K562 (cell line): Measurements from ENCODE around the gene ALDOC. TPM values are rescaled to one million over a fixed set of nuclear protein-coding genes. Genes with fewer than 3 reads are reported as not detected.
A peak's percentile ranks its signal among the peaks of the same experiment; 100 is the strongest.

ENCODE experiments used
- CBX8 ChIP-seq: fragments of 200-600 bp; sonication (generic); IDR thresholded peaks from 2 replicates; pipeline ENCODE4 v1.6.1; 2012; ENCODE audit warnings: borderline replicate concordance, mixed run types, low read depth, mild to moderate bottlenecking, moderate library complexity, mixed read lengths, low read length, control low read depth, inconsistent platforms; ENCODE audit not compliant: poor library complexity, severe bottlenecking; ENCODE audit errors: extremely low read depth
- MBD2 ChIP-seq: sonication (generic); IDR thresholded peaks from 2 replicates; pipeline ENCODE4 v1.6.1; 2016; ENCODE audit warnings: low read depth, borderline replicate concordance
- MCM2 ChIP-seq: fragments of 450-650 bp; IDR thresholded peaks from 2 replicates; pipeline ENCODE4 v1.6.1; 2017; ENCODE audit warnings: low read depth, mild to moderate bottlenecking
- MECOM ChIP-seq: fragments of 250-450 bp; sonication (Bioruptor Pico); IDR thresholded peaks from 2 replicates; pipeline ENCODE4 v1.8.0; 2022; ENCODE audit warnings: inconsistent platforms
- NCOA6 ChIP-seq: fragments of 450-650 bp; IDR thresholded peaks from 2 replicates; pipeline ENCODE4 v1.6.1; 2017; ENCODE audit warnings: mild to moderate bottlenecking
- RBM17 ChIP-seq: fragments of 200-400 bp; formaldehyde crosslinking; IDR thresholded peaks from 2 replicates; pipeline ENCODE4 v1.6.1; 2017; ENCODE audit warnings: low read depth, mild to moderate bottlenecking, low read length, borderline replicate concordance
- RBM22 ChIP-seq: fragments of 200-400 bp; formaldehyde crosslinking; IDR thresholded peaks from 2 replicates; pipeline ENCODE4 v1.6.1; 2018; ENCODE audit warnings: low read length, low read depth; ENCODE audit not compliant: poor library complexity, severe bottlenecking
- SAFB ChIP-seq: fragments of 200-400 bp; formaldehyde crosslinking; IDR thresholded peaks from 2 replicates; pipeline ENCODE4 v1.6.1; 2017; ENCODE audit warnings: low read depth, low read length, borderline replicate concordance
- TCFL5 ChIP-seq: fragments of 250-450 bp; sonication (Bioruptor Pico); conservative IDR thresholded peaks from 2 replicates; pipeline ENCODE4 v1.6.1; 2021; ENCODE audit warnings: mild to moderate bottlenecking, moderate library complexity, matching md5 sums
- ZNF212 ChIP-seq: fragments of 450-650 bp; formaldehyde crosslinking; IDR thresholded peaks from 2 replicates; pipeline ENCODE4 v1.4.0; 2020; ENCODE audit warnings: mild to moderate bottlenecking
- ZNF23 ChIP-seq: fragments of 250-450 bp; sonication (Bioruptor Pico); IDR thresholded peaks from 2 replicates; pipeline ENCODE4 v1.4.0; 2020; ENCODE audit warnings: mild to moderate bottlenecking
- ZNF324 ChIP-seq: fragments of 250-450 bp; sonication (Bioruptor Pico); IDR thresholded peaks from 2 replicates; pipeline ENCODE4 v1.4.0; 2020; ENCODE audit warnings: mild to moderate bottlenecking
- polyA plus RNA-seq, 8 experiments: library from polyadenylated mRNA; depleted of rRNA in 4 of 8; stranded (reverse) in 5 of 8; unstranded in 3 of 8; fragments of >200 nt; fragmentation: Nextera tagmentation in 2 of 8; fragmentation: Illumina TruSeq in 1 of 8; extraction: Ambion mirVana in 2 of 8; extraction: Trizol in 1 of 8; gene quantifications; 2 replicates each; pipeline versions ENCODE4 v1.2.1 to v1.2.3, GENCODE V29; 2011 to 2014; ENCODE audit warnings: inconsistent platforms in 1 of 8, missing spikeins in 1 of 8
- total RNA-seq, 7 experiments: library from RNA; depleted of rRNA in 6 of 7; stranded (reverse); fragments of >200 nt in 6 of 7; fragmentation: Illumina TruSeq in 2 of 7; extraction: Trizol in 2 of 7; gene quantifications; 2 replicates each; pipeline versions ENCODE4 v1.2.1 to v1.2.3, GENCODE V29; 2011 to 2021; ENCODE audit warnings: low replicate concordance in 1 of 7
- TF ChIP-seq, protein P1 (sequence below): fragments of 450-650 bp; IDR thresholded peaks from 2 replicates; pipeline ENCODE4 v1.6.1; 2014; ENCODE audit warnings: low read depth, mild to moderate bottlenecking, moderate library complexity, borderline replicate concordance
- TF ChIP-seq, protein P2 (sequence below): fragments of 250-450 bp; sonication (Bioruptor Pico); IDR thresholded peaks from 2 replicates; pipeline ENCODE4 v1.8.0; 2021; ENCODE audit warnings: borderline replicate concordance, mild to moderate bottlenecking, moderate library complexity; ENCODE audit not compliant: poor library complexity, severe bottlenecking
- TF ChIP-seq, protein P3 (sequence below): fragments of 250-450 bp; sonication (Bioruptor Pico); IDR thresholded peaks from 2 replicates; pipeline ENCODE4 v1.5.0; 2021
- TF ChIP-seq, protein P4 (sequence below): fragments of 450-650 bp; IDR thresholded peaks from 2 replicates; pipeline ENCODE4 v1.6.1; 2016; ENCODE audit warnings: low read depth

The ALDOC gene
- total and polyA plus RNA-seq, 9 of the 15 experiments (the other 6 are each of a cell fraction or from before 2014, with no cell fraction given) = 43.2 to 263 (median 99.2) TPM

DNA sequence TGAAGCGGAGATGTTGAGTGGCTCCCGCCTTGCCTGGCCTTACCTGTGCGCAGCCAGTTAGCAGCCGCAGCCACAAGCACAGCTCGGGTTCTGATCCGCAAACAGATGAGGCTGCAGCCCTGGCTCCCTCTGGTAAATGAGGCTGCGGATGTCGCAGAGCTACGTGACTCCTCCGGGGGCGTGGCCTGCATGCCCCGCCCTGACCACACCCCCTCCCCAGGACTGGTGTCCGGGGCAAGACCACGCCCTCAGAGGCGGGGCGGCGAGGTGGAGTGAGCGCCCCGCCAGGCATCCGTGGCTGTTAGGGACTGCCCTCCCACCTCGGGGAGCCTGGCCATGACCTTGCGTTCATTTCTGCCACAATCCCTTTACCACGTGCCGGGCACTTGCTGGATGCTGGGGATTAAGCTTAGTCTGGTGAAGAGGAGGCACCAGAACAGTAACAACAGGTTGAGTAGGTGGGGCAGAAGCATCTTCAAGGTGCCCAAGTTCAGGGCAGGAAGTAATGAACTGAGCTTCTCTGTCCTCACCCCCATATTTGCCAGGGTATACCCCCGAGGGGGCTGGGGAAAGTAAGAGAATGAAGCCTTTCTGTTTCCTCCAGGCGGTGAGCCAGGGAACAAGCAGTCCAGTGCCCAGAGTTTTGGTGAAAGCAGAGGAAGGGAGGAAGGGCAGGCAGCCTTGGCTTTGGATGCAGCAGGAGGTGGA is at the start of gene ALDOC (continued):
- TF ChIP-seq ZNF212 = no peak
- TF ChIP-seq ZNF23 (CRISPR knock-in tag) = no peak
- TF ChIP-seq MBD2 = peak; percentile 44; the same call in 1 of the 2 replicates
- no peak for TF ChIP-seq ZNF324 (CRISPR knock-in tag)
- TF ChIP-seq MCM2 = no peak
- TF ChIP-seq, protein P1, sequence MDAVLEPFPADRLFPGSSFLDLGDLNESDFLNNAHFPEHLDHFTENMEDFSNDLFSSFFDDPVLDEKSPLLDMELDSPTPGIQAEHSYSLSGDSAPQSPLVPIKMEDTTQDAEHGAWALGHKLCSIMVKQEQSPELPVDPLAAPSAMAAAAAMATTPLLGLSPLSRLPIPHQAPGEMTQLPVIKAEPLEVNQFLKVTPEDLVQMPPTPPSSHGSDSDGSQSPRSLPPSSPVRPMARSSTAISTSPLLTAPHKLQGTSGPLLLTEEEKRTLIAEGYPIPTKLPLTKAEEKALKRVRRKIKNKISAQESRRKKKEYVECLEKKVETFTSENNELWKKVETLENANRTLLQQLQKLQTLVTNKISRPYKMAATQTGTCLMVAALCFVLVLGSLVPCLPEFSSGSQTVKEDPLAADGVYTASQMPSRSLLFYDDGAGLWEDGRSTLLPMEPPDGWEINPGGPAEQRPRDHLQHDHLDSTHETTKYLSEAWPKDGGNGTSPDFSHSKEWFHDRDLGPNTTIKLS = no peak
- TF ChIP-seq, protein P2, sequence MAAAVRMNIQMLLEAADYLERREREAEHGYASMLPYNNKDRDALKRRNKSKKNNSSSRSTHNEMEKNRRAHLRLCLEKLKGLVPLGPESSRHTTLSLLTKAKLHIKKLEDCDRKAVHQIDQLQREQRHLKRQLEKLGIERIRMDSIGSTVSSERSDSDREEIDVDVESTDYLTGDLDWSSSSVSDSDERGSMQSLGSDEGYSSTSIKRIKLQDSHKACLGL (CRISPR knock-in tag) = no peak
- TF ChIP-seq, protein P3, sequence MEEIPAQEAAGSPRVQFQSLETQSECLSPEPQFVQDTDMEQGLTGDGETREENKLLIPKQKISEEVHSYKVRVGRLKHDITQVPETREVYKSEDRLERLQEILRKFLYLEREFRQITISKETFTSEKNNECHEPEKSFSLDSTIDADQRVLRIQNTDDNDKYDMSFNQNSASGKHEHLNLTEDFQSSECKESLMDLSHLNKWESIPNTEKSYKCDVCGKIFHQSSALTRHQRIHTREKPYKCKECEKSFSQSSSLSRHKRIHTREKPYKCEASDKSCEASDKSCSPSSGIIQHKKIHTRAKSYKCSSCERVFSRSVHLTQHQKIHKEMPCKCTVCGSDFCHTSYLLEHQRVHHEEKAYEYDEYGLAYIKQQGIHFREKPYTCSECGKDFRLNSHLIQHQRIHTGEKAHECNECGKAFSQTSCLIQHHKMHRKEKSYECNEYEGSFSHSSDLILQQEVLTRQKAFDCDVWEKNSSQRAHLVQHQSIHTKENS (CRISPR knock-in tag) = no peak
- TF ChIP-seq RBM17 = no peak
- no peak for TF ChIP-seq TCFL5
- TF ChIP-seq RBM22 = no peak
- TF ChIP-seq, protein P4, sequence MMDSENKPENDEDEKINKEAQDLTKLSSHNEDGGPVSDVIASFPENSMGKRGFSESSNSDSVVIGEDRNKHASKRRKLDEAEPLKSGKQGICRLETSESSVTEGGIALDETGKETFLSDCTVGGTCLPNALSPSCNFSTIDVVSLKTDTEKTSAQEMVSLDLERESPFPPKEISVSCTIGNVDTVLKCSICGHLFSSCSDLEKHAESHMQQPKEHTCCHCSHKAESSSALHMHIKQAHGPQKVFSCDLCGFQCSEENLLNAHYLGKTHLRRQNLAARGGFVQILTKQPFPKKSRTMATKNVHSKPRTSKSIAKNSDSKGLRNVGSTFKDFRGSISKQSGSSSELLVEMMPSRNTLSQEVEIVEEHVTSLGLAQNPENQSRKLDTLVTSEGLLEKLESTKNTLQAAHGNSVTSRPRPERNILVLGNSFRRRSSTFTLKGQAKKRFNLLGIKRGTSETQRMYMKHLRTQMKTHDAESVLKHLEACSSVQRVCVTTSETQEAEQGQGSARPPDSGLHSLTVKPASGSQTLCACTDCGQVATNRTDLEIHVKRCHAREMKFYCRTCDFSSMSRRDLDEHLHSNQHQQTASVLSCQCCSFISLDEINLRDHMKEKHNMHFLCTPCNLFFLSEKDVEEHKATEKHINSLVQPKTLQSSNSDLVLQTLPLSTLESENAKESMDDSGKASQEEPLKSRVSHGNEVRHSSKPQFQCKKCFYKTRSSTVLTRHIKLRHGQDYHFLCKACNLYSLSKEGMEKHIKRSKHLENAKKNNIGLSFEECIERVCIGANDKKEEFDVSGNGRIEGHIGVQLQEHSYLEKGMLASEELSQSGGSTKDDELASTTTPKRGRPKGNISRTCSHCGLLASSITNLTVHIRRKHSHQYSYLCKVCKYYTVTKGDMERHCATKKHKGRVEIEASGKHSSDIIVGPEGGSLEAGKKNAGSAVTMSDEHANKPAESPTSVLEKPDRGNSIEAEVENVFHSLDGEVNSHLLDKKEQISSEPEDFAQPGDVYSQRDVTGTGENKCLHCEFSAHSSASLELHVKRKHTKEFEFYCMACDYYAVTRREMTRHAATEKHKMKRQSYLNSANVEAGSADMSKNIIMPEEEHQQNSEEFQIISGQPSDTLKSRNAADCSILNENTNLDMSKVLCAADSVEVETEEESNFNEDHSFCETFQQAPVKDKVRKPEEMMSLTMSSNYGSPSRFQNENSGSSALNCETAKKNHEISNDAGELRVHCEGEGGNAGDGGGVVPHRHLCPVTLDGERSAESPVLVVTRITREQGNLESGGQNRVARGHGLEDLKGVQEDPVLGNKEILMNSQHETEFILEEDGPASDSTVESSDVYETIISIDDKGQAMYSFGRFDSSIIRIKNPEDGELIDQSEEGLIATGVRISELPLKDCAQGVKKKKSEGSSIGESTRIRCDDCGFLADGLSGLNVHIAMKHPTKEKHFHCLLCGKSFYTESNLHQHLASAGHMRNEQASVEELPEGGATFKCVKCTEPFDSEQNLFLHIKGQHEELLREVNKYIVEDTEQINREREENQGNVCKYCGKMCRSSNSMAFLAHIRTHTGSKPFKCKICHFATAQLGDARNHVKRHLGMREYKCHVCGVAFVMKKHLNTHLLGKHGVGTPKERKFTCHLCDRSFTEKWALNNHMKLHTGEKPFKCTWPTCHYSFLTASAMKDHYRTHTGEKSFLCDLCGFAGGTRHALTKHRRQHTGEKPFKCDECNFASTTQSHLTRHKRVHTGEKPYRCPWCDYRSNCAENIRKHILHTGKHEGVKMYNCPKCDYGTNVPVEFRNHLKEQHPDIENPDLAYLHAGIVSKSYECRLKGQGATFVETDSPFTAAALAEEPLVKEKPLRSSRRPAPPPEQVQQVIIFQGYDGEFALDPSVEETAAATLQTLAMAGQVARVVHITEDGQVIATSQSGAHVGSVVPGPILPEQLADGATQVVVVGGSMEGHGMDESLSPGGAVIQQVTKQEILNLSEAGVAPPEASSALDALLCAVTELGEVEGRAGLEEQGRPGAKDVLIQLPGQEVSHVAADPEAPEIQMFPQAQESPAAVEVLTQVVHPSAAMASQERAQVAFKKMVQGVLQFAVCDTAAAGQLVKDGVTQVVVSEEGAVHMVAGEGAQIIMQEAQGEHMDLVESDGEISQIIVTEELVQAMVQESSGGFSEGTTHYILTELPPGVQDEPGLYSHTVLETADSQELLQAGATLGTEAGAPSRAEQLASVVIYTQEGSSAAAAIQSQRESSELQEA = peak; percentile 68; the same call in 1 of the 2 replicates
- 0 out of 2 replicates have a peak, but pooled peaks have one; percentile 45 for TF ChIP-seq MECOM (CRISPR knock-in tag)
- no peak for TF ChIP-seq CBX8
- TF ChIP-seq NCOA6 = no peak
- no peak for TF ChIP-seq SAFB
